ENCODE data around the gene RBBP7.
"Not testable (repeated sequence)": the region's sequence is repeated elsewhere in the genome, so short reads cannot be mapped to it uniquely, and the experiment has no call there.

RBBP7 gene

GRCh38 chrX:16867947-16868346, 2.2 kb downstream of the RBBP7 start:
- no peak overlapping the region for H3K4me3 ChIP-seq (ENCODE audit: low read depth, low read length)

- H3K4me3 ChIP-seq (ENCODE audit: low read depth, low read length) = no peak overlapping the region
These were observed 7.3 kb downstream of the RBBP7 start for GRCh38 chrX:16862829-16863228.

- H3K4me3 ChIP-seq (ENCODE audit: low read depth, low read length) = no peak overlapping the region
These were observed 13.4 kb downstream of the RBBP7 start for GRCh38 chrX:16856744-16857143.

- not testable (repeated sequence) for H3K4me3 ChIP-seq (ENCODE audit: low read depth, low read length)
These were observed 14.1 kb downstream of the RBBP7 start for GRCh38 chrX:16856076-16856404.

GRCh38 chrX:16855363-16856075, 14.6 kb downstream of the RBBP7 start:
- H3K4me3 ChIP-seq (ENCODE audit: low read depth, low read length) = no peak overlapping the region

GRCh38 chrX:16853537-16853936, 16.6 kb downstream of the RBBP7 start:
- no peak overlapping the region for H3K4me3 ChIP-seq (ENCODE audit: low read depth, low read length)

- no peak overlapping the region for H3K4me3 ChIP-seq (ENCODE audit: low read depth, low read length)
These were observed 17.5 kb downstream of the RBBP7 start for GRCh38 chrX:16852617-16853179.

GRCh38 chrX:16851827-16852226, 18.3 kb downstream of the RBBP7 start:
- H3K4me3 ChIP-seq (ENCODE audit: low read depth, low read length) = no peak overlapping the region

GRCh38 chrX:16851421-16851820, 18.7 kb downstream of the RBBP7 start:
- H3K4me3 ChIP-seq (ENCODE audit: low read depth, low read length) = no peak overlapping the region

- no peak overlapping the region for H3K4me3 ChIP-seq (ENCODE audit: low read depth, low read length)
These were observed 21.6 kb downstream of the RBBP7 start for GRCh38 chrX:16848541-16848940.

- no peak overlapping the region for H3K4me3 ChIP-seq (ENCODE audit: low read depth, low read length)
These were observed 24.5 kb downstream of the RBBP7 start for GRCh38 chrX:16845686-16846085.

GRCh38 chrX:16843208-16843909, 26.8 kb downstream of the RBBP7 start:
- H3K4me3 ChIP-seq (ENCODE audit: low read depth, low read length) = no peak overlapping the region

- no peak overlapping the region for H3K4me3 ChIP-seq (ENCODE audit: low read depth, low read length)
These were observed 27.5 kb downstream of the RBBP7 start for GRCh38 chrX:16842684-16843083.

- no peak overlapping the region for H3K4me3 ChIP-seq (ENCODE audit: low read depth, low read length)
These were observed 30.2 kb downstream of the RBBP7 start for GRCh38 chrX:16839852-16840460.

- H3K4me3 ChIP-seq (ENCODE audit: low read depth, low read length) = no peak overlapping the region
These were observed 30.8 kb downstream of the RBBP7 start for GRCh38 chrX:16839219-16839851.

GRCh38 chrX:16838202-16839066, 31.7 kb downstream of the RBBP7 start:
- H3K4me3 ChIP-seq (ENCODE audit: low read depth, low read length) = no peak overlapping the region

GRCh38 chrX:16836371-16836770, 33.8 kb downstream of the RBBP7 start:
- H3K4me3 ChIP-seq (ENCODE audit: low read depth, low read length) = no peak overlapping the region

GRCh38 chrX:16834806-16835205, 35.4 kb downstream of the RBBP7 start:
- no peak overlapping the region for H3K4me3 ChIP-seq (ENCODE audit: low read depth, low read length)

- no peak overlapping the region for H3K4me3 ChIP-seq (ENCODE audit: low read depth, low read length)
These were observed 37.9 kb downstream of the RBBP7 start for GRCh38 chrX:16832301-16832700.

- H3K4me3 ChIP-seq (ENCODE audit: low read depth, low read length) = no peak overlapping the region
These were observed 41.8 kb downstream of the RBBP7 start for GRCh38 chrX:16828124-16828908.

Data from iPS-11a (cell line).